ENCODE data around the gene PEX14.

The PEX14 gene

GRCh38 chr1:10450836-10451235 is 23.9 kb upstream of the PEX14 start:
- no peak for TF ChIP-seq TCF12 (IDR thresholded peaks at IDR 0.05; ENCODE audit: low read depth)
- TF ChIP-seq EGR1 (IDR thresholded peaks at IDR 0.05), result no peak
- no peak for TF ChIP-seq RAD21 (IDR thresholded peaks at IDR 0.05; ENCODE audit: low read depth)
- TF ChIP-seq FOXM1 (IDR thresholded peaks at IDR 0.05; ENCODE audit: borderline replicate concordance, low read depth), result no peak
- TF ChIP-seq USF1 (IDR thresholded peaks at IDR 0.05), result no peak
- no peak for TF ChIP-seq MAX (IDR thresholded peaks at IDR 0.05)
- no peak for TF ChIP-seq CREB1 (IDR thresholded peaks at IDR 0.05; ENCODE audit: low read depth)
- no peak for TF ChIP-seq CEBPB (IDR thresholded peaks at IDR 0.05)
- TF ChIP-seq ZBTB7A (IDR thresholded peaks at IDR 0.05; ENCODE audit: low read depth), result no peak
- no peak for TF ChIP-seq TEAD4 (IDR thresholded peaks at IDR 0.05)
- no peak for TF ChIP-seq REST (IDR thresholded peaks at IDR 0.05; ENCODE audit: low read depth)
- TF ChIP-seq TAF1 (IDR thresholded peaks at IDR 0.05; ENCODE audit: low read depth), result no peak
- no peak for TF ChIP-seq EP300 (IDR thresholded peaks at IDR 0.05; ENCODE audit: borderline replicate concordance)
- TF ChIP-seq NFIC (IDR thresholded peaks at IDR 0.05), result no peak
- no peak for TF ChIP-seq YY1 (IDR thresholded peaks at IDR 0.05; ENCODE audit: low read depth)

GRCh38 chr1:10451287-10451686 is 23.5 kb upstream of the PEX14 start:
- TF ChIP-seq EP300 (IDR thresholded peaks at IDR 0.05; ENCODE audit: borderline replicate concordance) (no peak), FOXM1 (IDR thresholded peaks at IDR 0.05; ENCODE audit: borderline replicate concordance, low read depth) (no peak), TEAD4 (IDR thresholded peaks at IDR 0.05) (no peak), MAX (IDR thresholded peaks at IDR 0.05) (no peak), RAD21 (IDR thresholded peaks at IDR 0.05; ENCODE audit: low read depth) (no peak), EGR1 (IDR thresholded peaks at IDR 0.05) (no peak), USF1 (IDR thresholded peaks at IDR 0.05) (no peak), YY1 (IDR thresholded peaks at IDR 0.05; ENCODE audit: low read depth) (no peak), ZBTB7A (IDR thresholded peaks at IDR 0.05; ENCODE audit: low read depth) (no peak), CEBPB (IDR thresholded peaks at IDR 0.05) (no peak), REST (IDR thresholded peaks at IDR 0.05; ENCODE audit: low read depth) (no peak), NFIC (IDR thresholded peaks at IDR 0.05) (no peak), TAF1 (IDR thresholded peaks at IDR 0.05; ENCODE audit: low read depth) (no peak), TCF12 (IDR thresholded peaks at IDR 0.05; ENCODE audit: low read depth) (no peak), CREB1 (IDR thresholded peaks at IDR 0.05; ENCODE audit: low read depth) (no peak)

- TF ChIP-seq TEAD4 (IDR thresholded peaks at IDR 0.05) (no peak), FOXM1 (IDR thresholded peaks at IDR 0.05; ENCODE audit: borderline replicate concordance, low read depth) (no peak), MAX (IDR thresholded peaks at IDR 0.05) (no peak), ZBTB7A (IDR thresholded peaks at IDR 0.05; ENCODE audit: low read depth) (no peak), REST (IDR thresholded peaks at IDR 0.05; ENCODE audit: low read depth) (no peak), TAF1 (IDR thresholded peaks at IDR 0.05; ENCODE audit: low read depth) (no peak), RAD21 (IDR thresholded peaks at IDR 0.05; ENCODE audit: low read depth) (no peak), CEBPB (IDR thresholded peaks at IDR 0.05) (no peak), TCF12 (IDR thresholded peaks at IDR 0.05; ENCODE audit: low read depth) (no peak), YY1 (IDR thresholded peaks at IDR 0.05; ENCODE audit: low read depth) (no peak), EP300 (IDR thresholded peaks at IDR 0.05; ENCODE audit: borderline replicate concordance) (no peak), NFIC (IDR thresholded peaks at IDR 0.05) (no peak), CREB1 (IDR thresholded peaks at IDR 0.05; ENCODE audit: low read depth) (no peak), EGR1 (IDR thresholded peaks at IDR 0.05) (no peak), USF1 (IDR thresholded peaks at IDR 0.05) (no peak)
These were observed 18.7 kb upstream of the PEX14 start for GRCh38 chr1:10456048-10456447.

All from Ishikawa (cell line).